ENCODE data around the gene CRISP1.
A peak's percentile ranks its signal among the peaks of the same experiment; 100 is the strongest.
"Not testable (repeated sequence)": the region's sequence is repeated elsewhere in the genome, so short reads cannot be mapped to it uniquely, and the experiment has no call there.

Gene CRISP1, protein sequence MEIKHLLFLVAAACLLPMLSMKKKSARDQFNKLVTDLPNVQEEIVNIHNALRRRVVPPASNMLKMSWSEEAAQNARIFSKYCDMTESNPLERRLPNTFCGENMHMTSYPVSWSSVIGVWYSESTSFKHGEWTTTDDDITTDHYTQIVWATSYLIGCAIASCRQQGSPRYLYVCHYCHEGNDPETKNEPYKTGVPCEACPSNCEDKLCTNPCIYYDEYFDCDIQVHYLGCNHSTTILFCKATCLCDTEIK

GRCh38 chr6:49866485-49866943, at the start of gene CRISP1:
CRISP1 (minus strand) TSS chr6:49866535; CDS start chr6:49857400, 9,135 bp downstream.
- FAIRE-seq (no peak), DNase-seq (ENCODE audit: extremely low spot score, insufficient read length, low read depth) (no peak)

GRCh38 chr6:49915035-49915434, 48.7 kb upstream of the CRISP1 start:
- FAIRE-seq = no peak
- no peak for DNase-seq (ENCODE audit: extremely low spot score, insufficient read length, low read depth)

DNA sequence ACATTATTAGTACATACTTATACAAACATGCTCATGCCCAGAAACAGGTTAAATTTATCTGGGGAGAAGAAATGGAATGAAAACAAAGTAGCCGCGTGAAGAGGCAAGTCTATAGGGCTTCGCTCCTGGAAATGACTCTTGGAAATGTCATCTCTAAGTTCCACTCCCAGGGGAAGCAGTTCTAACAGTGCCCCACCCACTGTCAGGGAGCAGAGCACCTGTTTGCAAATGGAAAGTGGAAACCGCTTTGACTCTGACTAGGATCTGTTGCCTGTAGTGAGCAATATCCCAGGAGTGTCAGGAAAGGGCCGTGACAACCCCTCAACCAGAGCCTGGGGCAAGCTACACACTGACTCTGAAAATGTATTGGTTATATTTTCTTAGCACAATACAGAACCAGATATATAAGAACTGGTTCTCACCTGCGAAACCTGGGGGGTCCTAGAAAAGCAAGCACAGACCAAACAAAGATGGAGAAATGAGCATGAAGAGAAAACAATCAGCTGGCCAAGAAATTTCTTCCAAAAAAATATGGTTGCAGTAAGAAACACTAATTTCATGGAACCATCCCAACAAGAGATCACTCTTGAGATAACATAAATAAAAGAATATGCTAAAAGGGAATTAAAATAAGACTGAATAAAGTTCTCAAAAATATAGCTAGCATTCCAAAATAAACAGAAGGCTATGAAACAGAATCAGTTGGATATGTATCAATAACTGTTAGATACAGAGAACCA, 47.5 kb upstream of the CRISP1 start:
- FAIRE-seq (no peak), DNase-seq (ENCODE audit: extremely low spot score, insufficient read length, low read depth) (no peak)

DNA sequence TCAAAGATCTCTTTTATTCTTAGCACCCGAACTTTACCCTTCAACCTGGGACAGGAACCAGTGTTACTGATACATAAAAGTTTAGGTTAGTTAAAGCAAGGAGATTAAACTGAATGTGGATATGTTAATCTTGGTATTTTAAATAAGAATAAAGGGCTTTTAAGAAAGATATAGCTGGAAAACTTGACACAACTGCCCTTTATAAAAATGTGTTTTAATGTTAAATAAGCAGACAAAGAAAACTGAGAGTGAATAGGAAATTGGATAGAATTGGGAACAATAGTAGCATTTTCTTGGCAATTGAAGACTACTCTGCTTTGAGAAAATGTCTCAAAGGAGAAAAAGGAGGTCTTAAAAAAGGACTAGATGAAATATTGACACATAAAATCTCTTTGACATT, 45.9 kb upstream of the CRISP1 start:
- no peak for FAIRE-seq
- no peak for DNase-seq (ENCODE audit: extremely low spot score, insufficient read length, low read depth)

- no peak for FAIRE-seq
Observed at GRCh38 chr6:49911252-49911651, 44.9 kb upstream of the CRISP1 start.

DNA sequence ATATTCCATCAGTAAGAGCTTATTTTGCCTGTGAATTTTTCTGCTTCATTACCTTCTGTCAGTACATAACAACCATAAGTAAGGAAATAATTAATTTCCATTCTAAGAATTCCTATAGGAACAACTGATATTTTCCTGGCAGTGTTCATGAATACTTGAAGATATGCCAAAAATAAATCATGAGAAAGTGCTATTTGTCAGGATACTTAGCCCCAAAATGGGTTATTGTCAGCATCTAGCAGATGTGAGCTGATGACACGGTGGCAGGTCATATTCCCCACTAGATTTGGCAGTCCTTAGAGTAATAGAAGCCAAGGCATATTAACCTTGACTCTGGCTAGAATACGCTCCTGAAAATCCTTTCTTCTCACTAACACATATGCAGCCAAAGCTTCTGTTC, 43.2 kb upstream of the CRISP1 start:
- FAIRE-seq (no peak), DNase-seq (ENCODE audit: extremely low spot score, insufficient read length, low read depth) (no peak)

More at GRCh38 chr6:49911252-49911651, 44.9 kb upstream of the CRISP1 start:
- no peak for DNase-seq (ENCODE audit: extremely low spot score, insufficient read length, low read depth)

DNA sequence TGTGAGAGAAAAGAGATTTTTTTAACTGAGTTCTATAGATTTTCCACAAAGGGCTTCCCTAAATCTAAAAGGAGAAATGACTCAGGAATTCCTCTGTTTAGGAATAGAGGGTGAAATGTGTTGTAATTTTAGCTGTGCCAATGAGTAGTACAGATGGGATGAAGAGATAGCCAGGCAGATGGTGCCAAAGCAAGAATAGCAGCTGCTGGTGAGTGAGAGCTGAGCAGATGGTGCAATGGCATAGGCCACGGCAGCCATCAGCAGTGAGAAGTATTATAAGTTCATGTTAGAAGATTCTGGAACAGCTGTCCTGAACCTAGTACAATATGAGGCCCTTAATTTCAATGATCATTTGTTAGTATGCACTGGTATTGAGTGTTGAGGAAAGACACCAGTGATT, 40.2 kb upstream of the CRISP1 start:
- no peak for DNase-seq (ENCODE audit: extremely low spot score, insufficient read length, low read depth)
- FAIRE-seq = no peak

DNA sequence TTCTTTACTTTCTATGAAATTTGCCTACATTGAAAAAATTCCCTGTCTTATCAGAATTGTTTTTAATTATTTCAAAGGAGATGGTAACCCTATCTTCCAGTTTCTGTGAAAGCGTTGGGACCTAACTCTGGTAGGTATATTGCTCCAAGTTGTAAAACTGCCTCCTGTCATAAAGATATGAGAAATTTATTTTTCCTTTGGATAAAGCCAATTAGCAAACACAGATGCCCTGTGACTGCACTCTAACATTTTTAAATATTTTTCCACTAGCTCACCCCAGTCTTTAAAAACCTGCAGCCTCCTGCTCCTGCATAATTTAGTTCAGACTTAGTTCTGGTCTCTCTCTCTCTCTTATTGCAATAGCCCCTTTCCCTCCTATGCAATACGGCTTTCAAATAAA, 39.0 kb upstream of the CRISP1 start:
- no peak for FAIRE-seq
- no peak for DNase-seq (ENCODE audit: extremely low spot score, insufficient read length, low read depth)

DNA sequence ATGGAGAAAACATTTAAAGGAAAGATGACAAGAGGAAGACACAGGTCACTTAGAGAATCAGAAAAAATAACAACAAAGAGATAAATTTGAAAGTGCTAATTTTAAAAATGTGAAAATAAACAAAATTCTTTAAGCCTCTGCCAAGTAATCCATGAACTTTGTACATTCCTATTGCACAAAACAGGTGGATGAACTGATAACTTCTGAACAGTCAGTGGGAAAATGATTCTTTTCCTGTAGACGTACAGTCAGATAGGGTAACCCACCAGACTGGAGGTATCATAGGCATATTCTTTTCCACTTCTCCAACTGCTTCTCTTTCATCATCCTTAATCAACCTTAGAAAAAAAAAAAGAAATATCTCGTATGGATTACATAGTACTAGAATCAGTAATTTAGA, 36.5 kb upstream of the CRISP1 start:
- DNase-seq (ENCODE audit: extremely low spot score, insufficient read length, low read depth) (no peak), FAIRE-seq (no peak)

- no peak for FAIRE-seq
Observed at GRCh38 chr6:49898904-49899566, 32.7 kb upstream of the CRISP1 start.

GRCh38 chr6:49895553-49895952, 29.2 kb upstream of the CRISP1 start:
- FAIRE-seq; DNase-seq (ENCODE audit: extremely low spot score, insufficient read length, low read depth): not testable (repeated sequence)

More at GRCh38 chr6:49898904-49899566, 32.7 kb upstream of the CRISP1 start:
- no peak for DNase-seq (ENCODE audit: extremely low spot score, insufficient read length, low read depth)

DNA sequence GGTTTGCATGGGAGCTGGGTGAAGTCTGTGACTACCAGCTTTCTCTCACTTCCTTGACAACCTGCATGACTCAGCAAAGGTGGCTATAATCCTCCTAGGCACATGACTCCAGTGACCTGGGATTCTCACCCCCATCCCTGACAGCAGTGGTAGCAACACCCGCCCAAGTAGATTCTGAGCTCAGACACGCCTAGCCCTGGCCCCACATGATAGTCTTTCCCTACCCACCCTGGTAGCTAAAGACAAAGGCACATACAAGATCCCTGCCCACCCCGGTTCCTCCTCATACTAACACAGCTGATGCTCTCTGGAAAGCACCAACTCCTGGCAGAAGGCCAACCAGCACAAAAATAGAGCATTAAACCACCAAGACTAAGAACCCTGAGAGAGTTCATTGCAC, 25.9 kb upstream of the CRISP1 start:
- DNase-seq (ENCODE audit: extremely low spot score, insufficient read length, low read depth) (no peak), FAIRE-seq (no peak)

- no peak for FAIRE-seq
- no peak for DNase-seq (ENCODE audit: extremely low spot score, insufficient read length, low read depth)
Observed at GRCh38 chr6:49890988-49891387, 24.7 kb upstream of the CRISP1 start.

GRCh38 chr6:49888742-49889431, 22.6 kb upstream of the CRISP1 start:
- no peak for DNase-seq (ENCODE audit: extremely low spot score, insufficient read length, low read depth)
- no peak for FAIRE-seq

DNA sequence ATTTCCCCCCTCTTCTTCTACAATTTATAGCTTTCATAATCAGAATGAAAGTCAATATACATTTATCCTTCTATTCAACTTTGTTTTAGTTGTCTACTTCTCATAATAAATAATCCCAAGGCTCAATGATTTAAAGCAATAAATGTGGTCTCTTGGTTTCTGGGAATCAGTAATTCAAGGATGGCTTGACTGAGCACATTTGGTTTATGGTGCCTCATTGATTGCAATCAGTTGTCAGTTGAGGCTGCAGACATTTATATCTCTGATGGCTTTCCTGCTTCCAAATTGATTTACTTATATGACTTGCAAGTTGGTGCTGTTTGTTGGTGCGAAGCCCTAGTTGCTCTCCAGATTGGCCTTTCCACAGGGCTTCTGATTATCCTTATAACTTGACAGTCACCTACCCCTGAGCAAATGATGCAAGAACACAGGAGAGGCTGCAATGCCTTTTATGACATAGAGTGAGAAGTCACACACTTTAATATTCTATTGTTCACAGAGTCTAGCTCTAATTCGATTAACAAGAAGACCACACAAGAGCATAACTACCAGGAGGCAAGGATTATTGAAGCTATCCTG, 2.7 kb upstream of the CRISP1 start:
- DNase-seq (ENCODE audit: extremely low spot score, insufficient read length, low read depth) (no peak), FAIRE-seq (no peak)

DNA sequence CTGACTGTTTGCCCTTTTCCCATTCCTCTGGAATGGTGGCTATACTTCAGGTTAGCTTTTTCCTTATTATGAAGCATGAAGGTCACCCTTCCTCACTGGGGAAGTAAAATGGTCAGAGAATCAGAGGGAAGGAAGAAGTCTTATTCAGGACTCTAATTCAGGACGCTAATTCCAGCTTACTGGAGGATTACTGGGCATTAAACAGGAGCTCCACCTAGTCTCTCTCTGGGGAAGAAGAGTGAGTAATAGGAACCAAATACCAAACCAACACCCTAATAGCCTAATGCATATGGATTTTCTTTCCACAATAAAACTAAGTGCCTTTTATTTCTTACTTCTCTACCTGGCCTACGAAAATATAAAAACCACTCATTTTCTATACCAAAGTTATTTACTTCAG, 10.1 kb downstream of the CRISP1 start:
- no peak for FAIRE-seq
- DNase-seq (ENCODE audit: extremely low spot score, insufficient read length, low read depth) = no peak

- no peak for DNase-seq (ENCODE audit: extremely low spot score, insufficient read length, low read depth)
- FAIRE-seq = no peak
Observed at GRCh38 chr6:49855221-49855620, 11.1 kb downstream of the CRISP1 start.

DNA sequence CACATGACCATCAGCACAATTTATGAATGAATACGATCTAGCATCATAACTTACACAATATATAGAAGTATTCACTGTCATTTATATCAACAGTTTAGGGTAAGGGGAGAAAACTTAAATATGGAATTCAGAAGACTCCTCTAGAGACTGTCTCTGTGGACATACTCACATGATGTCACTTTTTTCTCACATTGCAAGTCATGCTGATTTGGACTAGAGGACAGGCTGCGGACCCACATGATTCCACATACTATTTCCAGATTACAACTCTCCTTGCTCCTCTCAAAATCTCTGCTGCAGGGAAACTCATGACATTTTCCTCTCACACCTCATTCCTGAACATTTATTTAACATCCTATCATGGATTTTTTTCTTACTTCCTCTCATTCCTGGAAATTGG, 13.4 kb downstream of the CRISP1 start:
- FAIRE-seq (no peak), DNase-seq (ENCODE audit: extremely low spot score, insufficient read length, low read depth) (no peak)

GRCh38 chr6:49849213-49849907, 17.0 kb downstream of the CRISP1 start:
- no peak for DNase-seq (ENCODE audit: extremely low spot score, insufficient read length, low read depth)
- FAIRE-seq = peak; percentile 78

- no peak for FAIRE-seq
- no peak for DNase-seq (ENCODE audit: extremely low spot score, insufficient read length, low read depth)
Observed at GRCh38 chr6:49847673-49848072, 18.7 kb downstream of the CRISP1 start.
